ENCODE results near the gene TMBIM1.

DNA sequence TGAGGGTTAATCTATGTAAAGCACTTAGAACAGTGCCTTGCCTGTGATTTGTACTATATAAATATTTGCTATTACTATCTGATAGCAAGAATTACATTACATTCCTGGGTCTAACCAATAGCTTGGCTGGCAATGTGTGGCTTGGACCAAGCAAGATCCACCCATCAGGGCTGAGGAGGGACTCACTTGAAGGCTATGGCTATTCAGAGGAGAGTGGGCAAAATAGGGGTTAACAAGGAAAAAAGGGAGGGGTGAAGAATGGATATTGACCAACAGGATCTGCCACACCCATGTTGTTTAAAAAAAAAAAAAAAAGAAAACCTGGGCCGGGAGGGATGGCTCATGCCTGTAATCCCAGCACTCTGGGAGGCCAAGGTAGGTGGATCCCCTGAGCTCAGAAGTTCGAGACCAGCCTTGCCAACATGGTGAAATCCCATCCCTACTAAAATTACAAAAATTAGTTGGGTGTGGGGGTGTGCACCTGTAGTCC is 20.0 kb upstream of the TMBIM1 start:
- TF ChIP-seq, protein P1, sequence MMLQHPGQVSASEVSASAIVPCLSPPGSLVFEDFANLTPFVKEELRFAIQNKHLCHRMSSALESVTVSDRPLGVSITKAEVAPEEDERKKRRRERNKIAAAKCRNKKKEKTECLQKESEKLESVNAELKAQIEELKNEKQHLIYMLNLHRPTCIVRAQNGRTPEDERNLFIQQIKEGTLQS (CRISPR knock-in tag; conservative IDR thresholded peaks at IDR 0.05) = no peak
- TF ChIP-seq, protein P2, sequence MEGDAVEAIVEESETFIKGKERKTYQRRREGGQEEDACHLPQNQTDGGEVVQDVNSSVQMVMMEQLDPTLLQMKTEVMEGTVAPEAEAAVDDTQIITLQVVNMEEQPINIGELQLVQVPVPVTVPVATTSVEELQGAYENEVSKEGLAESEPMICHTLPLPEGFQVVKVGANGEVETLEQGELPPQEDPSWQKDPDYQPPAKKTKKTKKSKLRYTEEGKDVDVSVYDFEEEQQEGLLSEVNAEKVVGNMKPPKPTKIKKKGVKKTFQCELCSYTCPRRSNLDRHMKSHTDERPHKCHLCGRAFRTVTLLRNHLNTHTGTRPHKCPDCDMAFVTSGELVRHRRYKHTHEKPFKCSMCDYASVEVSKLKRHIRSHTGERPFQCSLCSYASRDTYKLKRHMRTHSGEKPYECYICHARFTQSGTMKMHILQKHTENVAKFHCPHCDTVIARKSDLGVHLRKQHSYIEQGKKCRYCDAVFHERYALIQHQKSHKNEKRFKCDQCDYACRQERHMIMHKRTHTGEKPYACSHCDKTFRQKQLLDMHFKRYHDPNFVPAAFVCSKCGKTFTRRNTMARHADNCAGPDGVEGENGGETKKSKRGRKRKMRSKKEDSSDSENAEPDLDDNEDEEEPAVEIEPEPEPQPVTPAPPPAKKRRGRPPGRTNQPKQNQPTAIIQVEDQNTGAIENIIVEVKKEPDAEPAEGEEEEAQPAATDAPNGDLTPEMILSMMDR (IDR thresholded peaks at IDR 0.05) = no peak
- TF ChIP-seq ZBTB43 (CRISPR knock-in tag; IDR thresholded peaks at IDR 0.05) = no peak
- no peak for TF ChIP-seq RELA (CRISPR knock-in tag; IDR thresholded peaks at IDR 0.05; ENCODE audit: borderline replicate concordance)
- TF ChIP-seq, protein P3, sequence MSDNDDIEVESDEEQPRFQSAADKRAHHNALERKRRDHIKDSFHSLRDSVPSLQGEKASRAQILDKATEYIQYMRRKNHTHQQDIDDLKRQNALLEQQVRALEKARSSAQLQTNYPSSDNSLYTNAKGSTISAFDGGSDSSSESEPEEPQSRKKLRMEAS (CRISPR knock-in tag; IDR thresholded peaks at IDR 0.05) = no peak
- no peak for TF ChIP-seq NR1H2 (CRISPR knock-in tag; IDR thresholded peaks at IDR 0.05)
- no peak for TF ChIP-seq IRF2 (CRISPR knock-in tag; IDR thresholded peaks at IDR 0.05; ENCODE audit: borderline replicate concordance, low read depth)
- TF ChIP-seq FOXK1 (CRISPR knock-in tag; IDR thresholded peaks at IDR 0.05) = no peak
- no peak for TF ChIP-seq CREM (CRISPR knock-in tag; IDR thresholded peaks at IDR 0.05)
- no peak for TF ChIP-seq ELF4 (CRISPR knock-in tag; IDR thresholded peaks at IDR 0.05; ENCODE audit: low read depth)
- TF ChIP-seq NR3C1 (CRISPR knock-in tag; conservative IDR thresholded peaks at IDR 0.05; ENCODE audit: low read depth) = no peak

Data from WTC11 (cell line).